Mesendoderm (in vitro differentiated cells): ENCODE measurements around the gene RASGRF1.
A peak's percentile ranks its signal among the peaks of the same experiment; 100 is the strongest.

Experiments used
- DNase-seq: peaks from one replicate; pipeline ENCODE4 v3.0.0; 2013
- H2AK5ac ChIP-seq: 2 replicates; pipeline ENCODE4 v1.6.1; 2013; ENCODE audit warnings: low read length, inconsistent platforms
- H2BK120ac ChIP-seq: 2 replicates; pipeline ENCODE4 v1.6.1; 2013; ENCODE audit warnings: low read depth, mild to moderate bottlenecking, low read length, moderate library complexity, mixed read lengths
- H2BK15ac ChIP-seq: replicated peaks from 2 replicates; pipeline ENCODE4 v1.6.1; 2013; ENCODE audit warnings: low read depth, mild to moderate bottlenecking, moderate library complexity
- H2BK5ac ChIP-seq: 2 replicates; pipeline ENCODE4 v1.6.1; 2013; ENCODE audit warnings: low read length, inconsistent platforms
- H3K18ac ChIP-seq: 2 replicates; pipeline ENCODE4 v1.6.1; 2013; ENCODE audit warnings: mild to moderate bottlenecking, low read length, mixed read lengths
- H3K23ac ChIP-seq: one replicate; pipeline ENCODE4 v1.6.1; 2013; ENCODE audit warnings: low read length
- H3K27ac ChIP-seq: 2 replicates; pipeline ENCODE4 v1.5.1; 2013; ENCODE audit warnings: low read depth, mild to moderate bottlenecking, inconsistent platforms, low read length, moderate library complexity
- H3K27me3 ChIP-seq: 2 replicates; pipeline ENCODE4 v1.6.1; 2013; ENCODE audit warnings: low read length, control low read depth, mild to moderate bottlenecking, inconsistent platforms; ENCODE audit not compliant: insufficient read depth, poor library complexity
- H3K36me3 ChIP-seq: 2 replicates; pipeline ENCODE4 v1.6.1; 2013; ENCODE audit warnings: low read length, inconsistent platforms; ENCODE audit not compliant: control insufficient read depth, insufficient read depth
- H3K4ac ChIP-seq: one replicate; pipeline ENCODE4 v1.6.1; 2013; ENCODE audit warnings: low read depth, mild to moderate bottlenecking, low read length, moderate library complexity
- H3K4me1 ChIP-seq: 2 replicates; pipeline ENCODE4 v1.6.1; 2013; ENCODE audit warnings: low read depth, low read length, inconsistent platforms; ENCODE audit not compliant: control insufficient read depth
- H3K4me2 ChIP-seq: 2 replicates; pipeline ENCODE4 v1.6.1; 2013; ENCODE audit warnings: low read length
- H3K4me3 ChIP-seq: 2 replicates; pipeline ENCODE4 v1.5.1; 2013; ENCODE audit warnings: mild to moderate bottlenecking, low read length
- H3K56ac ChIP-seq: one replicate; pipeline ENCODE4 v1.6.1; 2013; ENCODE audit warnings: low read length
- H3K79me1 ChIP-seq: 2 replicates; pipeline ENCODE4 v1.6.1; 2013; ENCODE audit warnings: low read length, inconsistent platforms
- H3K79me2 ChIP-seq: 2 replicates; pipeline ENCODE4 v1.6.1; 2013; ENCODE audit warnings: mild to moderate bottlenecking, low read length; ENCODE audit not compliant: control insufficient read depth, insufficient read depth
- H3K9ac ChIP-seq: 2 replicates; pipeline ENCODE4 v1.6.1; 2013; ENCODE audit warnings: low read length, inconsistent platforms
- H4K5ac ChIP-seq: one replicate; pipeline ENCODE4 v1.6.1; 2013; ENCODE audit warnings: low read length
- H4K8ac ChIP-seq: one replicate; pipeline ENCODE4 v1.6.1; 2013; ENCODE audit warnings: low read depth, mild to moderate bottlenecking, control low read depth, low read length, moderate library complexity
- WGBS: extraction: QIAGEN DNeasy Blood & Tissue Kit; methylation state at CpG from one replicate; pipeline ENCODE4 v1.1.7; 2013; ENCODE audit warnings: low lambda C conversion rate, missing lambda C conversion rate; ENCODE audit not compliant: insufficient coverage; ENCODE audit errors: extremely low coverage; 5-methylcytosine and 5-hydroxymethylcytosine counted together

RASGRF1 gene

GRCh38 chr15:79031821-79032220 is 58.8 kb downstream of the RASGRF1 start:
- H3K4ac ChIP-seq = no peak overlapping the region
- no CpG with 5 or more reads among the region's 12 CpGs for WGBS
- no peak overlapping the region for H3K4me3 ChIP-seq
- no peak for DNase-seq
- H3K18ac ChIP-seq = no peak overlapping the region
- H2AK5ac ChIP-seq = no peak overlapping the region
- no peak overlapping the region for H3K56ac ChIP-seq
- no peak overlapping the region for H4K5ac ChIP-seq
- H2BK15ac ChIP-seq = no peak overlapping the region
- no peaks in the 10 kb centered on the region for H3K4me1 ChIP-seq
- no peak overlapping the region for H2BK5ac ChIP-seq
- H2BK120ac ChIP-seq = no peak overlapping the region
- no peaks in the 10 kb centered on the region for H3K79me2 ChIP-seq
- H3K27me3 ChIP-seq = no peaks in the 10 kb centered on the region
- no peak overlapping the region for H3K4me2 ChIP-seq
- no peaks in the 10 kb centered on the region for H3K79me1 ChIP-seq
- H3K27ac ChIP-seq = no peak overlapping the region
- H3K23ac ChIP-seq = no peak overlapping the region
- H4K8ac ChIP-seq = no peak overlapping the region
- H3K9ac ChIP-seq = no peak overlapping the region
- H3K36me3 ChIP-seq = no peaks in the 10 kb centered on the region

DNA sequence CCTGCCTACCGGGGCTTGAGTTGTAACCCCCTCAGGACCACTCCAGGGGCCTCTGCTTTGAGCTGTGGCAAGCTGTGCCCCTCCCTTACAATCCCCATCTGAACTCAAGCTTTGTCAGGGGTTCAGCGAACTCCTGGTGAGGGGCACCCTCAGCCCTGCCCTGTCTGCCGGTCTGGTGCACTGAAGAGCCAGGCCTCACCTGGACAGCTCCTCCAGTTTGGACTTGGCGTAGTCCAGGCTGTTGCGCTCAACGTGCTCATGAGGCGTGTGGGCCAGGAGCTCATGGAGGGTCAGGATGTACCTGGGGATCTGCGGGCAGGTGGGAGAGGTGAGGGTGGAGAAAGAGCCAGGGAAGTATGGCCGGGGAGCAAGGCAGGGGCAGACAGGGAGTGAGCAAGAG is 59.4 kb downstream of the RASGRF1 start:
- H3K4me1 ChIP-seq = no peaks in the 10 kb centered on the region
- H4K8ac ChIP-seq = no peak overlapping the region
- H3K27ac ChIP-seq = no peak overlapping the region
- no peaks in the 10 kb centered on the region for H3K36me3 ChIP-seq
- H4K5ac ChIP-seq = no peak overlapping the region
- no peak overlapping the region for H3K4me2 ChIP-seq
- no peak overlapping the region for H2AK5ac ChIP-seq
- H3K56ac ChIP-seq = no peak overlapping the region
- no peaks in the 10 kb centered on the region for H3K27me3 ChIP-seq
- H3K9ac ChIP-seq = no peak overlapping the region
- H2BK5ac ChIP-seq = no peak overlapping the region
- WGBS = no CpG with 5 or more reads among the region's 9 CpGs
- H3K4me3 ChIP-seq = no peak overlapping the region
- H3K79me1 ChIP-seq = no peaks in the 10 kb centered on the region
- no peak overlapping the region for H2BK15ac ChIP-seq
- H3K79me2 ChIP-seq = no peaks in the 10 kb centered on the region
- DNase-seq = no peak
- no peak overlapping the region for H3K4ac ChIP-seq
- H3K23ac ChIP-seq = no peak overlapping the region
- H2BK120ac ChIP-seq = no peak overlapping the region
- H3K18ac ChIP-seq = no peak overlapping the region

- Histone ChIP-seq H4K5ac (no peak overlapping the region), H3K36me3 (no peaks in the 10 kb centered on the region), H4K8ac (no peak overlapping the region), H3K27ac (no peak overlapping the region), H3K9ac (no peak overlapping the region), H3K79me2 (no peaks in the 10 kb centered on the region), H3K4me2 (no peak overlapping the region), H3K4me3 (no peak overlapping the region), H3K79me1 (no peaks in the 10 kb centered on the region), H2BK120ac (no peak overlapping the region), H3K27me3 (no peaks in the 10 kb centered on the region), H3K4ac (no peak overlapping the region), H2BK5ac (no peak overlapping the region), H3K56ac (no peak overlapping the region), H2AK5ac (no peak overlapping the region), H3K18ac (no peak overlapping the region), H2BK15ac (no peak overlapping the region), H3K23ac (no peak overlapping the region), H3K4me1 (no peaks in the 10 kb centered on the region)
- peak; percentile 33 for DNase-seq
- WGBS = no CpG with 5 or more reads among the region's 4 CpGs
Observed at GRCh38 chr15:79030470-79030869, 60.1 kb downstream of the RASGRF1 start.

DNA sequence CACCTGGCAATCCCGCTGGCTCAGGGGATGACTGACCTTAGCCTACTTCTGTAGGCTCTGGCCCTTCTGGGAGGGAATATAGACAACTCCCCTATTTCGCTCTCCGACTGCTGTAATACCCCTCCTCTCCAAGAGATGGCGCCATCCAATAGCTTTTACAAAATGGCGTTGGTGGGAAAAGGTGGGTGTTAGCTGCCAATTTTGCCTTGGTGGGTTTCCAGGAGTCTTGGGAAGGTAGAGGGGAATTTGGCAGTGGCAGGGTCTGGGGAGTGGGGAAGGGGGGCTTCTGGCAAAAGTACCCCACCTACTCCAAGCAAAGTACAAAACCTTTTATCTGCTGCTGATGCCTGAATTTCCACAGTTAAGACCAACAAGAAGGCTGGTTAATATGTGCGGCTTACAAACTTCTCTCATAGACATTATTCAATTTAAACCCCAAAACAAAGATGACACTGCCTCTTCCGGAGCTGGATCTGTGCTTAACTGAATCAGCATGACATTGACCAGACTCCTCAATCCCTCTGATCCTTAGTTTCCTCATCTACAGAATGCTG is 62.1 kb downstream of the RASGRF1 start:
- no peak overlapping the region for H3K23ac ChIP-seq
- H4K5ac ChIP-seq = no peak overlapping the region
- WGBS = no CpG with 5 or more reads among the region's 7 CpGs
- H3K27ac ChIP-seq = no peak overlapping the region
- H2BK5ac ChIP-seq = no peak overlapping the region
- no peak overlapping the region for H2BK120ac ChIP-seq
- H3K27me3 ChIP-seq = no peaks in the 10 kb centered on the region
- H3K18ac ChIP-seq = no peak overlapping the region
- H3K4ac ChIP-seq = no peak overlapping the region
- H3K4me1 ChIP-seq = no peaks in the 10 kb centered on the region
- no peak overlapping the region for H3K9ac ChIP-seq
- no peaks in the 10 kb centered on the region for H3K79me1 ChIP-seq
- no peak overlapping the region for H3K4me3 ChIP-seq
- H2AK5ac ChIP-seq = no peak overlapping the region
- H4K8ac ChIP-seq = no peak overlapping the region
- no peaks in the 10 kb centered on the region for H3K36me3 ChIP-seq
- H3K79me2 ChIP-seq = no peaks in the 10 kb centered on the region
- no peak overlapping the region for H2BK15ac ChIP-seq
- peak; percentile 68 for DNase-seq
- H3K56ac ChIP-seq = no peak overlapping the region
- no peak overlapping the region for H3K4me2 ChIP-seq

GRCh38 chr15:79027532-79028410 is 62.8 kb downstream of the RASGRF1 start:
- no CpG with 5 or more reads among the region's 15 CpGs for WGBS
- Histone ChIP-seq H3K36me3 (no peaks in the 10 kb centered on the region), H3K27ac (no peak overlapping the region)

More at GRCh38 chr15:79027532-79028410, 62.8 kb downstream of the RASGRF1 start:
- H3K27me3 ChIP-seq = no peaks in the 10 kb centered on the region
- H3K79me1 ChIP-seq = no peaks in the 10 kb centered on the region
- H4K8ac ChIP-seq = no peak overlapping the region
- H3K9ac ChIP-seq = no peak overlapping the region
- H3K4me2 ChIP-seq = no peak overlapping the region
- no peak overlapping the region for H2BK15ac ChIP-seq
- H4K5ac ChIP-seq = no peak overlapping the region
- no peak overlapping the region for H3K23ac ChIP-seq
- H3K4me3 ChIP-seq = no peak overlapping the region
- H2AK5ac ChIP-seq = no peak overlapping the region
- H3K4ac ChIP-seq = no peak overlapping the region
- no peaks in the 10 kb centered on the region for H3K79me2 ChIP-seq
- no peak for DNase-seq
- H3K18ac ChIP-seq = no peak overlapping the region
- H3K56ac ChIP-seq = no peak overlapping the region
- H2BK120ac ChIP-seq = no peak overlapping the region
- H3K4me1 ChIP-seq = no peaks in the 10 kb centered on the region
- H2BK5ac ChIP-seq = no peak overlapping the region
